ELF-1 (cell line): ENCODE measurements around the gene ANKRD33.

Experiments
- DNase-seq: peaks from one replicate; pipeline ENCODE4 v3.0.0-alpha.2; 2016; ENCODE audit warnings: low read depth, low spot score

ANKRD33 gene, protein sequence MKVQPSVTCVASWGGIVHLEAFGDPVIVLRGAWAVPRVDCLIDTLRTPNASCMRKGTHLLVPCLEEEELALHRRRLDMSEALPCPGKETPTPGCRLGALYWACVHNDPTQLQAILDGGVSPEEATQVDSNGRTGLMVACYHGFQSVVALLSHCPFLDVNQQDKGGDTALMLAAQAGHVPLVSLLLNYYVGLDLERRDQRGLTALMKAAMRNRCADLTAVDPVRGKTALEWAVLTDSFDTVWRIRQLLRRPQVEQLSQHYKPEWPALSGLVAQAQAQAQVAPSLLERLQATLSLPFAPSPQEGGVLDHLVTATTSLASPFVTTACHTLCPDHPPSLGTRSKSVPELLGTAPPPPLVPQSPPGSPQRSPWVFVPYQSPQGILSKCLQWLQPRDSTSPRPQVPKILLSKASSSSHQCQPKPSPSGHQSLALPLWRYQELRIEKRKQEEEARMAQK

DNA sequence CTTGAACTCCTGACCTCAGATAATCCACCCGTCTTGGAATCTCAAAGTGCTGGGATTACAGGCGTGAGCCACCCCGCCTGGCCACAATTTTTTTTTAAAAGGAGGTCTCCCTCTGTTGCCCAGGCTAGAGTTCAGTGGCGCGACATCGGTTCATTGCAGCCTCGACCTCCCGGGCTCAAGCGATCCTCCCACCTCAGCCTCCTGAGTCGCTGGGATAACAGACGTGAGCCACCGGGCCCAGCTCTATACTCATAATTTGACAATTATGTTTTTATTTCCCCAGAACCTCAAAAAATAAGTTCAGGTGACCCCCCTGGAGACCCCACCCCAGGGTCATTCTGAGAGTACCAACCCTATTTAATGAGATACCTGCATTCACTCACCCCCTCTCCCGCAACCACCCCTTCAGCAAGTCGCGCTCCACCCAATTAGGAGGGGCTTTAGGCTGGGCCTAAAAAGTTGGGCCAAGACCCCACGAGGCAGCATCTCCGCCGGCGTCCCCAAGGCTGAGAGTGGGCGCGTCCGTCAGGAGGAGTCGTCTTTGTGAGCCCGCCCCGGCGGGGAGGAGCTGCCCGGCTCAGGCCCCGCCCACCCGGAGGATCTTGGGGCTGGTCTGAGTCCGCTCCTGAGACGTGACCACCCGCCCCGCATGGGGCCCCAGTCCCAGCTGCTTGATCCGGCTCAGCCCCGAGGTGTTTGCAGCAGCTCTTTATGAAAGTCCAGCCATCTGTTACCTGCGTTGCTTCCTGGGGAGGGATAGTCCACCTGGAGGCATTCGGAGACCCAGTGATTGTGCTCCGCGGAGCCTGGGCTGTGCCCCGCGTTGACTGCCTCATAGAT is at the start of gene ANKRD33:
TSS of gene ANKRD33 (plus strand) at position 628 of the 840 bp plus-strand sequence. CDS start at position 712, 84 bp downstream.
- DNase-seq, result peak; percentile 88

DNA sequence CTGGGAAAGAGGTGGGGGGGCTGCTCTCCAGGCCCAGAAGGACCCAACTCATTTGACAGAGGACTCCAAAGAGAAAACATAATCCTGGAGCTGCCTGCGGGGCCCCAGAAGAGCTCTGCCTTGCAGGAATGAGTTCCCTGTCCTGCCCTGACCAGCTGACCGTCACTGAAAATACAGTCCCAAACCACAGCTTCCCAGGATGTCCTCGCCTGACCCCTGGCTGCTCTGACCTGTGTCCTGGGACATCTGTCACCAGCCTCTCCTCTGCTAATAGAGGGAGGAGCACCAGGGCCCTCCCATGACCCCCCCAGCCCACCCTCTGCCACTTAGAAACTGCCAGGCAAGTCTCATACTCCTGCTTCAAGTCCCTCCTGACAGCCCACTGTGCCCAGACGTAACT is 49.1 kb upstream of the ANKRD33 start:
- no peak for DNase-seq

DNA sequence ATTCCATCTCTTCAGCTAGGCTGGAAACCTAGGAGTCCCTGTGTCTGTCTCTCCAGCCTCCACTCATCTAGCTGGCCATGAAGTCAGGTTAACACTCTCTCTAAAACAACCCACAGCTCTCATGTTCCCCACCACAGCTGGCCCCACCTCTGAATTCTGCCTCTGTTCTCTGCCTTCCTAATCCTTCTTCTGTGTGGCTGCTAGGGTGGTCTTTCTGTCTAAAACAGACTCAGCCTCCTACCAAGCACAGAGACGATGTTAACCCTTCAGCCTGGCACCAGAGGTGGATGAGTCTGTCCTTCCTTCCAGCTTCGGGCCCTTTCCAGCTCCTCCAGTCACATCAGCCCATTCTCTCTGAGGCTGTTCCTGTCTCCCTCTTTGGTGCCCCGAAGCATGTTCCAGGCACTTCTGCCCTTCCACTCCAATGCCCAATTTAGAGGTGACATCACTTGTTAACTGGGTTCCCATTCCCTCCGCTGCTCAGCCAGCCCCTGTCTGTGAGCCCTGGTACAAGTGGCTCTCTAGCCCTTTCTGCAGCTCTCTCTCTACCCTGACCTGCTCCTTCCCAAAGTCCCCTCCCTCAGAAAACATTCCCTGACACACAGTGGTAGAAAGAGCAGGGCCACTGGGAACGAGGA is 48.5 kb upstream of the ANKRD33 start:
- no peak for DNase-seq

DNA sequence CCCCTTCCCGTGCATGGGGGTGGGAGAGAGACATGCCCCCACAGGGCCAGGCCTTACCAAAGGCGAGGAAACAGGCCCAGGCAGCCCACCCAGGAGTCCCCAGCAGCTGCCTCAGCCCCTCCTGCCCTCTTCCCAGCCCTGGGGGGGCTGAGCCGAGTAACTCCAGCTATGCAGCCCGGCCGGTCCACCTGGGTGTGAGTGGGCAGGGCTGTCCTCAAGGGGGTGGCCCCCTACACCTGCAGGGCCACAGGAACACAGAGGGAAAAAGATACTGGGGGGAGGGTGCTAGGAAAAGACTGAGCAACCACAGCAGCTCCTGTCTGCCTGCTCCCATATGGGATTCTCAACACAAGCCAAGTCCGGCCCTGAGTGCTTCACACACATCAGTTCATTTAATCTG is 46.9 kb upstream of the ANKRD33 start:
- no peak for DNase-seq

DNA sequence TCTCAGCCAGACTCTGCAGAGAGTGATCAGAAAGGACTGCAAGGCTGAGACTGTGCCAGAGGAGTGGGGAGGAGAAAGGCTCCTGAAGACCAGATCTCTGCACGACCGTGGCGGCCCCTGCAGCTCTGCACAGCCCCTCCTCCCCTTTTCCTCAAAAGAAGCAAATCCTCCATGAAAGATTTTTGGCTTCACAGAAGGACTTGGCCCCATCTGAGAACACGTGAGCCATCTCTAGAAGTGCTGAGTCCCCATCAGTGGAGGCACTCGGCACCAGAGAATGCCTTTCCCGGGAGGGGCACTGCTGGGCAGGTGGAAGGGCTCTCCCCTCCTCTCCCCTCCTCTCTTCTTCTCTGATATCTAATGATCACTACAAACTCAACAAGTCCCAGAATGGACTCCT is 46.2 kb upstream of the ANKRD33 start:
- no peak for DNase-seq

DNA sequence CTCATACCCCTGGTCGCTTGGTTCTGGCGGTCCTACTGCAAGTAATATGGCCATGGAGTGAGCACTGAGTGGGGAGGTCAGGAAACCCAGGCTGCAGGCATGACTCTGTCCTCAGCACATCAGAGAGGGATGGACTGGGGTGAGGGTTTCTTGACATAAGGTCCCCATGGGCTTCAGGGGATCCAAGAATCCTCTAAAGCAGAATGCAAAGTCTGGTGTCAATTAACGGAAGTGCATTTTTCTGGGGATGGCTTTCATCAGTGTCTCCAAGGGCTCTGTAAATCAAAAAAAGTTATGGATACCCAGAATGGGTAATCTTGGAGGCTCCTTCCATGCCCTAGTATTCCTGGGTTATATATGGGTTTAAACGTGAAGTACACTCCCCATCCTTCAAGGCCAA is 43.0 kb upstream of the ANKRD33 start:
- DNase-seq, result no peak

DNA sequence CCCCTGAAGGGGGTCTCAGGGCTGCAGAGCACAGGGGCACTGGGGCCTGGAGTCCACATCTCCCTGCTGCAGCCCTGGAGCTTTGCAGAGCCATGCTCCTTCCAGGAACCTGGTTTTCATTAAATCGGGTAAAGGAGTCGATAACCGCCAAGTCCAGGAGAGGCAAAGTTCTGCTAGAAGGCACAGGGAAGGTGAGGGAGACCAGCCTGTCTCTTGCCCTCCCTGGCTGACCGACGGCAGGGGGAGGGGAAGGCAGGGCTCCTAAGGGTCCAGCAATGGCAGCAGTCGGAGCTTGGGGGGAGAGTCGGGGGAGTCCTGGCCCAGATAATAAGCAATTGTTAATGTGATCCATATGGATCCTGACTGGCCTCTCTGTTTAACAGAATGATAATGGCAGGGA is 42.4 kb upstream of the ANKRD33 start:
- DNase-seq, result no peak

DNA sequence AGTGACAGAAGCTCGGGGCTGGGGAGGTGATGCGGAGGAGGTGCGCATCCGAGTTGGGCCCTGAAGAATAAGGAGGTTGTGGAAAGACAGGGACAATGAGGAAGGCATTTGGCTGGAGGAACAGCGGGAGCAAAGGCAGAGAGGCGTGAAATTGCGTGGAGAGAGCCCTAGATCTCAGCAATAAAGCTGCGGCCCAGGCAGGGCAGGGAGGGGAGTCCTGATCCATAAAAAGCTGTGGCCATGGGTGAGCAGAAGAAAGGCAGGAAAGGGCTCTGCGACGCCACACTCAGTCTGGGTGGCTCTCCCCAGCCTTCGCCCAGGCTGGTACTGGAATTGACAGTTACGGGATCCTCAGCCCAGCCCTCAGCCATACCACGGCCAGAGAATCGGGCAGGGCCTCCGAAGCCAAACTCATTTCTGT is 41.6 kb upstream of the ANKRD33 start:
- DNase-seq, result no peak

DNA sequence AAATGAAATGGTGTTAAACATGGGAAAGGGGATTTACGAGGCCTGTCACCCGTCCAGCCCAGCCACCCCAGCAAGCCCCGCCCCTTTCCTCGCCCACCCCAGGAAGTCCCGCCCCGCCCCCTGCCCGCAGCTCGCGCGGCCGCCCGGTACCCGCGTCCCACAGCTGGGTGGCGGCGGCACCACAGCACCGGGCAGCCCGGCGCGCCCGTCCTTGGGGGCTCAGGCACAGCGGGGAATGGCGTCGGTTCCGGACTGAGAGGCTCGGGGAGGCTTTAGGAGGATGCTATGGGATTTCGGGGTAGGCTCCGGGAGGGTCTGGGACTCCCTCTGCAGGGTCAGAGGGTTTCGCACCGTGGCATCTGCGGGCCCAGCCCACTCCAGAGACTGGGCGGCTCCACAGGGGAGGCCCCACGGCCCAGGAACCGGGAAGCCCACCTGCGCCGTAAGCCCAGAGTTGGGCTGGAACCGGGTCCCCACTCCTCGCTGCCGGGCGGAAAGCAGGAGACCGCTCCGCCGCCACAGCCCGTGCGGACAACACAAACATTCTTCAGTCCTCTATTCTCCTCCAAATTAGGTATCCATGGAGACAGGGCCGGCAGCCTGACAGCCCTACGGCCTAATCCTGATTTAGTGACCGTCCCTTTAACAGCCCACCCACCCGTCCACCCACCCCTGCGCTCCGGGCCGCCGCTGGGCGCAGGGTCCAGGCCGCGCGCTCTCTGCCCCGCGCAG is 40.8 kb upstream of the ANKRD33 start:
- DNase-seq, result peak; percentile 82

DNA sequence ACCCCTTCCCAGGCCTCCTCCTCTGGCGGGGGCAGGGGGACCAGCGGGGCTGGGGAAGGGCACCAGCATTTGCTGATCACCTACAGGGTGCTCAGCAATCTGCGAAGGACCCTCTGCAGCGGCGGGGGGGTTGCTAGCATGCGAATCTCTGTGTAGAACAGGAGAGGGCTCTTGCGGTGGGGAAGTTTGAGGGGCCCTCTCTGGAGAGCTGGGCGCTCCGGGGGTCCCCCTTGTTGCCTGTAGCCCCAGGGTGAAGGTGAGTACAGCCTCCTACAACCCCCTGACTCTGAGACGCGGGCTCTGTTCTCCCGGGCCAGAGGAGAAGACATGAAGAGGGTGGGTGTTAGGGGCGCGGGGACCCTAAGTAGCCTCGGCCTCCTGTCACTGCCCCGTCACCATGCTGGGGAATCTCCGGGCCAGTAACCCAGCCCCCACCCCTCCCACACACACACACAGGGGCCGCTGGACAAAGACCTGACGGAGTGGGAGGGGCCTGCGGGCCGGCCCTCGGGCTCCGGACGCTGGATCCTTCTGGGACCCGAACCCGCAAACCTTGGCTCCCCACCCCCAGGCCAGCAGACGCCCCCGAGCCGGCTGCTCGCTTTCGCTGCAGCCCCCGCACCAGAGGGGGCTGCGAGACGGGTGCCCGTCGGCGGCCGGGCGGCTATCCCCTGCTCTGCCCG is 40.1 kb upstream of the ANKRD33 start:
- DNase-seq, result peak; percentile 71

DNA sequence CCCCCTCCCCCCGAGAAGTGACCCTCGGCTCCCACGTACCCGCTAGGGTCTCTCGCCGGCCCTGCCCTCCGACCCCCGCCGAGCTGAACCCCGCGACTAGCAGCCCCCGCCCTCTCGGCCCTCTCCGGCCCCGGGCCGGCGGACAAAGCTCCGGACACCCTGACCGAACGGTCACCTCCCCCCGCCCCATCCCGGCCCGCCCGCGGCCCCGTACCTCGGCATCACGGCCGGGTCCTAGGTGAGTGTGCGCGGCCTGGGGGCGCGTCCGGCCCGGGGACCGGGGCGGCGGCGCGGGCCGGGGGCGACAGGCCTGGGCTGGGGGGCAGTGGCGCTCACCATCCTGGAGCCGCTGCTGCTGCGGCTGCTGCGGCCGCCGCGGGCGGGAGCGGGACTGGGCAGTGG is 39.6 kb upstream of the ANKRD33 start, which contains the start of gene FIGNL2:
TSS of gene FIGNL2 (minus strand) at position 393 of the 402 bp plus-strand sequence. CDS start 26,305 bp downstream, outside the sequence.
- DNase-seq, result no peak

DNA sequence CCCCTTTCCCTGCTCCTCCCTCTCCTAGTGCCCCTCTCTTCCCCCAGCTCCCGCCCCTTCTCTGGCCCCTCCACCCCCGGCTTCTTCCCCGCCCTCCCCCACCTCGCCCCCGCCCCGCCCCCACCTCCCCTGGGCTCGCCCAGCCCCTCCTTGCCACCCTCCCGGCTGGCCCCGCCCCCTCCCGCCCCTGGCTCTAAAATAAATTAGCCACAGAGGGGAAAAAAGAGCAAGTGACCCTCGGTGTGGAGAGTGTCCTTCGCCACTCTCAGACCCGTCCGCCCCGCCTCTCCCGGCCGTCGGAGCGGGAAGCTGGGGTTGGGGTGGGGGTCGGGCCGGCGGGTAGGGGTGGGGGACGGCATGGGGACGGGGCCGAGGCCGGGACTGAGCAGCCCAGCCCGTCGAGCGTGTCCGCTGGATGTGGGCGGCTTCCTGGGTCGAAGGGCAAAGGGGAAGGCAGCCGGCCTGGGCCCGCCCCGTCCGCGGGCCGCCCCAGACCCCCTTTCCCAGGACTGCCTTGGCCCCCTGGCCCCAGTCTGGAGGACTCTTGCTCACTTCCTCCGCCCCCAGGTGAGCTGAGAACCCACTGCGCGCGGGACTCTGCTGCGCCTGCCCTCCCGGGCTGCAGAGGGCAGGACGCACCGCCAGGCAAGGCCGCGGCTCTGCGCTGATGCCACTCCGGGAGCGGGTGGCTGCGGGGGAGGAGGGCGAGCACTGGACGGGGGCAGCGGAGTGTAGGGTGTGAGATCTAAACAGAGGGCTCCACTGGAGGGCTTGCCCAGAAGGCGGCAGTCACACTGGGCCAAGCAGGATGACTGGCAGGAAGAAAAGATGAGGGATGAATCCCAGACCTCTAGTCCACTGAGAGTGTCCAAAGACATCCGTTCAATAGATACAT is 38.8 kb upstream of the ANKRD33 start:
- DNase-seq, result peak; percentile 73

DNA sequence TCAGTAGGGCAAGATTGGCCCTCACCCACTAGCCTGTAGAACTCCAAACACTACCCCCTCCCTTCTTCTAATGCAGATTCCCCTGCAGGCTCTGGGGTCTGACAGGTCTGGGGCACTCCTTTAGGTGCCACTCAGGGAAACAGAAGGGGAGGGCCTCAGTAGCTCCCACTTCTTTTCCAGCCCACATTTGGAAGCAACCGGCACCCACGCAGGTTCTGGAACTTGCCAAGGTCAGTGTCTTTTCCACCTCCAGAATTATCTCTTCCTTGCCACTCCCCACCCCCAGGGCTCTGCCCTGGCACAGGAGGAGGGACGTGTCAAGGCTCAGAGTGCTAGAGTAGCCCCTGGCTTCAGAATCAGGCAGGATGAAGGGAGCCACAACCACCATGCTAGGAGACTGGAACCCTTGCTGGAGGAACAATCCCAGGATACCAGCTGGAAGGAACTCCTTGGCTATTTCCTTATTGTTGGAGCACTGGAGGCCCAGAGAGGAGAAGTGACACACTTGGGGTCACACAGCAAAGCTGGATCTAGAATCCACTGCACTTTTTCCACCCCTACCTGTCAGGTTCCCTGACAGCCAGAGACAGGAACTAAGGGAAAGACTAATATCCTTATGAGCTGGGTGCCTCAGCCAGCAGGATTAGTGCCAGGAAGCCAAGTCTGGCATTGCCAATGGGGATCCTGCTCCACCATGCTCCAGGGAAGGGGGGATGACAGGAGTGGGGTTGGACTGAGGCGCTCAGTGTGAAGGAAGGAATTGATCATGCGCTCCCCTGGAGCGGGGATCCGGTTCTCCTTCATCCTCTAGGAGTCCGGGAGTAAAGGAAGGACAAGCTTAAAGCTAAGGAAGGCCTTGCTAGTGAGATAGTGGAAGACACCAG is 37.6 kb upstream of the ANKRD33 start:
- no peak for DNase-seq

DNA sequence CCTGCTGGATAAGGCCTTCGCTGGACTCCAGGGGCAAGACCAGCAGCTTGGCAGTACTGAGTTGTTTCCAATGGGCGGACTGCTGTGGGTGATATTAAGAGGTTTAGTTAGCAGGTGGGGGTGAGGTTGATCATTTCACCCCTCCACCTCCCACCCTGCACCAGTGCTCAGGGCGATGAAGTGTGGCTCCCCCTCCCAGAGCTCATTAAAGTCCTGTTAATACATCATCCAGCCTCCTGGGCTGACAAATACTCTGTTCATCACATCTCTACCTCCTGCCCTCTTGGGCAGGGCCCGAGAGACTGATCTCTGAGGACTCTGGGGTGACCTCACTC is 37.0 kb upstream of the ANKRD33 start:
- DNase-seq, result no peak

DNA sequence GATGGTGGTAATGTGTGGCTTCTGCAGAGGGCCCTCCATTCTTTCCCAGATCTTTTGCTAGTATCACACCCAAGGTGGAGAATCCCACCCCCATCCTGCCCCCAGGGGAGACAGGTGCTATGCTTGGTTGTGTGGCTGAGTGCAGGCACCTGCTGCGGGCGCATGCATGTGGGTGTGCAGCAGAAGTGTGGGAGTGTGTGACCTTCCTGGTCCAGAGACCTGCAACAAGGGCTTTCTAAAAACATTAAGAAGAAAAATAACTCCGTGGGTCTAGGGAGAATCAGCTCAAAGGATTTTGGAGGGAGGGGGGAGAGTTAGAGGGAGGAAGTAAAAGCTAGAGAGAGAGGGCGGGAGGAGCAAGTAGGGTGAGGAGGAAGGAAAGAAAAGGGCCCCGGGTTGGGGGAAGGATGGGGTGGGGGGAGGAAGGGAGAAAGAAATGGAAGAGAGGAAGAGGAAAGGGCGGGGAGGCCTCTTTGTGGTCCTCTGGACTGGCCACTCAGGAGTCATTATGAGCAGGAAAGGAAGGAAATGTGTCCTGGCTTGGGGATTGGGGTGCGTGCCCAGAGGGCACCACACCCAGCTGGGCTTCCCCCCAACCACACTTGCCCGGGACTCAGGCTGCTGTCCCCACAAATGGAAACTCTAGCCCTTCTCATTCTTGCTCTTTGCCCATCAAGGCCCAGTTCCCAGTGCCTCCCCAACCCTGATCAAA is 36.3 kb upstream of the ANKRD33 start:
- no peak for DNase-seq

DNA sequence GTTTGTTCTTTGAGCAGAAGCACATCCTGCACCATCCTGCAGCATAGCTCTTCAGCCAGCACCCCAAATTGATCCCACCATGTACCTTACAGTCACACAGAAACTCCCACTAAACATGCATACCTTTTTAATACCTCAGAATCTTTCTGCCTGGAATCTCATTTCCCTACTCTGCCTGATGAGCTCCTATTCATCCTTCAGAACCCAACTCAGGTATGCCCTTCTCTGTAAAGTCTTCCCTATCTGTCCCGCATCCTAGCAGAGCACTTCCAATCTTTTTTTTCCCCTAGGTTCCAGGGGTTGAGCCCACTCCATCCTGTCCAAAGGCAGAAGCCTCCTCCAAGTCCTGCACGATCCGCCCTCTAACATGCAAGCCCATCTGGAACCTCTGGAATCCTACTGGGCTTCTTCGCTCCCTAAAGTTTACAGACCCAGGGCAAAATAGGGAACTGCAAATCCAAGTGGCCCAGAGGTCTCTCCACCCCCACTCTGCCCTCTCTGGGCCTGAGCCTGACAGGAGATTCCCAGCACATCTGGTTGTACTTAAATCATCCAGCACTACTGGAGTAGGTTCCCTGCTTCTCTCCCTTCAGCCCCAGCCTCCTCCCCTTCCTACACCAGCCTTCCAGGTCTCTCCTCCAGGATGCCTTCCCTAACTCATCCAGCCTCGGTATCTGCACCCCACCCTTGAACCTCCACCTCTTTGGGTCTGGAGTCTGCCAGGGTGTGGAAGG is 35.3 kb upstream of the ANKRD33 start:
- DNase-seq, result peak; percentile 67

DNA sequence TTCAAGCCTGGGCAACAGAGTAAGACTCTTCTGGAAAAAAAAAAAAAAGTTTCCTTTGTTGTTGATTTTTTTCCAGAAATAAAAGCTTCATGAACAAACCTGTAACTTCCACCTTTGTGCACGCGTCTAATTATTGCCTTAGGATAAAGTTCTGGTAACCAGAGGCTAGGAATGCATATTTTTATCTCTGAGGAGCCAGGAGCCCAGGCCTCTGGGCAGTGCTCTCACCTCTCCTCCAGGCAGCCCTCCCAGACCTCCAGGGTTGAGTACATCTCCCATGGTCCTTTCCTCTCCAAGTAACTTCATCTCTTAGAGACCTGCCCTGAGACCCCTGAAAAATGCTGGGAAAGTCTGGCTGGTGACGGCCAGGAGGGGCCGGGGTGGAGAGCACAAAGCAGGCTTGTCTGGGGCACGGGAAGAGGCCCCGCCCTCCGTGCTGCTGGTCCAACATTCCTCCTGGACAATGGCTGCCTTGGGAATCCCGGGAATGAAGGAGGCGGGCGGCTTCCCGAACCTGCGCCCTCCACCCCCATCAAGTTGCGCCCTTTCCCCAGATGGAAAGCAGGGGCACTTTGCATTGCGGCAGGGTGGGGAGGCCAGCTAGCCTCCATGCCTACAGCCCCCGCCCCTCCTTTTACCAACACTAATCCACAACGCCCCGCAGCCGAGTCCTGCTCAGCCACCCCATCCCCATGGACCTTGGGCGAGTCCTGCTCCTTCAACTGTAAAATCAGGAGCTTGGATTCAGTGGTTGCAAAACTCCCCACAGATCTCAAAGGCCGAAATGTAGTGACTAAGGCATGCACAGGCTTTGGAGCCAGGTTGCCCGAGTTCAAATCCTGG is 32.1 kb upstream of the ANKRD33 start:
- peak; percentile 90 for DNase-seq
